Measurements from ENCODE around the gene LRRK2.

Gene LRRK2

GRCh38 chr12:40331886-40332285 lies 107.1 kb downstream of the LRRK2 start:
- no peak overlapping the region for H3K4me3 ChIP-seq (ENCODE audit: low read depth, low read length)
- TF ChIP-seq, protein P1, sequence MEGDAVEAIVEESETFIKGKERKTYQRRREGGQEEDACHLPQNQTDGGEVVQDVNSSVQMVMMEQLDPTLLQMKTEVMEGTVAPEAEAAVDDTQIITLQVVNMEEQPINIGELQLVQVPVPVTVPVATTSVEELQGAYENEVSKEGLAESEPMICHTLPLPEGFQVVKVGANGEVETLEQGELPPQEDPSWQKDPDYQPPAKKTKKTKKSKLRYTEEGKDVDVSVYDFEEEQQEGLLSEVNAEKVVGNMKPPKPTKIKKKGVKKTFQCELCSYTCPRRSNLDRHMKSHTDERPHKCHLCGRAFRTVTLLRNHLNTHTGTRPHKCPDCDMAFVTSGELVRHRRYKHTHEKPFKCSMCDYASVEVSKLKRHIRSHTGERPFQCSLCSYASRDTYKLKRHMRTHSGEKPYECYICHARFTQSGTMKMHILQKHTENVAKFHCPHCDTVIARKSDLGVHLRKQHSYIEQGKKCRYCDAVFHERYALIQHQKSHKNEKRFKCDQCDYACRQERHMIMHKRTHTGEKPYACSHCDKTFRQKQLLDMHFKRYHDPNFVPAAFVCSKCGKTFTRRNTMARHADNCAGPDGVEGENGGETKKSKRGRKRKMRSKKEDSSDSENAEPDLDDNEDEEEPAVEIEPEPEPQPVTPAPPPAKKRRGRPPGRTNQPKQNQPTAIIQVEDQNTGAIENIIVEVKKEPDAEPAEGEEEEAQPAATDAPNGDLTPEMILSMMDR (IDR thresholded peaks at IDR 0.05; ENCODE audit: low read depth, low read length) = no peak

DNA sequence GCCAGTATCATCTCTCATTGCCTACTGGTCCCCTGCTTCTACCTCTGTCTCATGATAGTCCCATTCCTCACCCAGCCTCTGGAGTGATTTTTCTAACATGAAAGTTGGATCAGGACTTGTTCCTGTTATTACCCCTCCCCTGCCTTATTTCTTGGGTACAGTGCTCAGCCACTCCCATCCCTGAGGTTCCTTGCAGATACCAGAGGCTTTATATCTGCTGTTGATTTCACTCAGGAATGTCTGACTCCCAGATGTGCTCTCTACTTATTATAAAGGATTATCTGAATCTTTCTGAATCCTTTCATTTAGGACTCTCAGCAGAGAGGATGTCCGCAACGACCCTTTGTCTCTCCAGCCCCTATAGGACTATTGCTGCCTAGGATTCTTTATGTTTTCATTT lies 111.2 kb downstream of the LRRK2 start:
- no peak overlapping the region for H3K4me3 ChIP-seq (ENCODE audit: low read depth, low read length)
- TF ChIP-seq, protein P1 (IDR thresholded peaks at IDR 0.05; ENCODE audit: low read depth, low read length) = no peak

- TF ChIP-seq, protein P1 (IDR thresholded peaks at IDR 0.05; ENCODE audit: low read depth, low read length) = peak; percentile 53; the same call in 1 of the 2 replicates
- no peak overlapping the region for H3K4me3 ChIP-seq (ENCODE audit: low read depth, low read length)
These were observed 111.9 kb downstream of the LRRK2 start for GRCh38 chr12:40336573-40337199.

GRCh38 chr12:40338071-40338470 lies 113.3 kb downstream of the LRRK2 start:
- no peak overlapping the region for H3K4me3 ChIP-seq (ENCODE audit: low read depth, low read length)

DNA sequence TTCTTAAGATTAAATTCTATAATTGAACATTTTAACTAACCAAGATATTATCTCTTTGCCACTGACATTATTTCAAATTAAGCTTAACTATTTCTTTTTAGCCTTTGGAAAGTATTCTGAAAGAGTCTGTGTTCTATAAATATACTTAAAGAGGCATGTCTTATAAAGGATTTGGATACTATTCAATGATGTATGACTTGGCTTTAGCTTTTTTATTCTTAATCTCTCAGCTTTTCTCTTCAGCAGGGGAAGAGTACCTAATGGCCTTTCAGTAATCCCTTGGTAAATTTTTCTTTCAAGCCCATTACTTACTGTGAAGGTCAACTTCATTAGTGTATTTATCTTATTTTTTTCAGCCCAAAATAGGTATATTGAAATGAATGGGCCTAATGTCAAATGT lies 113.8 kb downstream of the LRRK2 start:
- no peak overlapping the region for H3K4me3 ChIP-seq (ENCODE audit: low read depth, low read length)
- TF ChIP-seq, protein P1 (IDR thresholded peaks at IDR 0.05; ENCODE audit: low read depth, low read length) = no peak

More at GRCh38 chr12:40338071-40338470, 113.3 kb downstream of the LRRK2 start:
- TF ChIP-seq, protein P1 (IDR thresholded peaks at IDR 0.05; ENCODE audit: low read depth, low read length) = no peak

DNA sequence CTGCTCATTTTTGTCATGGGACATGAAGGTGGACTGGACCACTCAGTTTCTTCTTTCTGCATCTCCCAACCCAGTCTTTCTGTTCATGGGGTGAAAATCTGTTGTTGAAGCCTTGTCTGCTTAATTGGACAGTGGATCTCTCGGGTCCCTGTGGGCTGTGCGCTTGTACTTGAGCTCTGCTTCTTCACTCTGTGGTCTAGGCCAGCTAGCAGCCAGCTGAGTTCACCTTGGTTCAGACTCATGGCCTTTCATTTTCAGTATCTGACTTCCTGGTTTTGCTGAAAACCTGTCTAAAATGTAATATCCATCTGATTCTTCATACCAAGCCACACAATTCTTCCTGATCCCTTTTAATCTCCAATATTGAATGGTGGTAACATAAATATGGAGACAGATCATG lies 117.2 kb downstream of the LRRK2 start:
- TF ChIP-seq, protein P1 (IDR thresholded peaks at IDR 0.05; ENCODE audit: low read depth, low read length) = no peak
- H3K4me3 ChIP-seq (ENCODE audit: low read depth, low read length) = no peak overlapping the region

DNA sequence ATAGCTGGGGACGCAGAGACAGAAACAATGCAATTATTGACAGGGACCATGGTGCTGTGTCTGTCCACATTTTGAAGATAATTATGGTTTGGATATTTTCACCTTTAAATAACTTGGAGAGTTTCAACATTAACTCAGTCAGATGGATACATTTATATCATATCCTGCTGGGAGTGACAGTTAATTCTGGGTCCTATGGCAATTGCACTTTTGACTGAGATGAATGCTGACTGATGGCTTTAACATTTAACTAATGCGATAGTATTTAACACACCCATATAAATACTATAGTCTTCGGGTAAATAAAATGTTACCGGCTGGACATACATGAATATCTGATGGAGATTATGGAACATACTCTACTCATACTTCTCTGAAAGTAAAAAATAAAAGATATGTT lies 118.3 kb downstream of the LRRK2 start:
- TF ChIP-seq, protein P1 (IDR thresholded peaks at IDR 0.05; ENCODE audit: low read depth, low read length) = no peak
- no peak overlapping the region for H3K4me3 ChIP-seq (ENCODE audit: low read depth, low read length)
